H9 (cell line): Measurements from ENCODE around the gene RETREG3. TPM values are rescaled to one million over a fixed set of nuclear protein-coding genes. Genes with fewer than 3 reads are reported as not detected.

Experiments used
- DNase-seq: peaks from one replicate; pipeline ENCODE4 v3.0.0-alpha.2; 2017
- H2AFZ ChIP-seq: one replicate; pipeline ENCODE4 v1.6.1; 2013; ENCODE audit warnings: mild to moderate bottlenecking, low read length, control low read depth, moderate library complexity
- H2AK5ac ChIP-seq: 2 replicates; pipeline ENCODE4 v1.6.1; 2013; ENCODE audit warnings: low read length, control low read depth, mixed read lengths; ENCODE audit not compliant: insufficient read length
- H2BK120ac ChIP-seq: one replicate; pipeline ENCODE4 v1.6.1; 2013; ENCODE audit warnings: low read depth, mild to moderate bottlenecking, low read length, control low read depth, inconsistent platforms; ENCODE audit not compliant: poor library complexity, severe bottlenecking
- H2BK12ac ChIP-seq: 2 replicates; pipeline ENCODE4 v1.6.1; 2013; ENCODE audit warnings: low read length, control low read depth, mixed read lengths, low read depth; ENCODE audit not compliant: insufficient read length
- H2BK15ac ChIP-seq: 2 replicates; pipeline ENCODE4 v1.6.1; 2013; ENCODE audit warnings: low read depth, low read length, control low read depth
- H2BK20ac ChIP-seq: one replicate; pipeline ENCODE4 v1.6.1; 2013; ENCODE audit warnings: low read depth, mild to moderate bottlenecking, low read length, control low read depth, inconsistent platforms; ENCODE audit not compliant: poor library complexity, severe bottlenecking
- H2BK5ac ChIP-seq: 2 replicates; pipeline ENCODE4 v1.6.1; 2013; ENCODE audit warnings: low read length, control low read depth, mixed read lengths; ENCODE audit not compliant: insufficient read length
- H3K14ac ChIP-seq: 2 replicates; pipeline ENCODE4 v1.6.1; 2013; ENCODE audit warnings: low read length, control low read depth; ENCODE audit not compliant: insufficient read depth
- H3K18ac ChIP-seq: 2 replicates; pipeline ENCODE4 v1.6.1; 2013; ENCODE audit warnings: low read depth, mild to moderate bottlenecking, mixed read lengths, low read length, control low read depth; ENCODE audit not compliant: insufficient read length
- H3K23ac ChIP-seq: 2 replicates; pipeline ENCODE4 v1.6.1; 2013; ENCODE audit warnings: low read length, control low read depth, mixed read lengths, low read depth; ENCODE audit not compliant: insufficient read length
- H3K23me2 ChIP-seq: 2 replicates; pipeline ENCODE4 v1.6.1; 2013; ENCODE audit warnings: low read depth, mild to moderate bottlenecking, mixed read lengths, low read length, control low read depth; ENCODE audit not compliant: insufficient read length, poor library complexity, severe bottlenecking
- H3K27ac ChIP-seq: 2 replicates; pipeline ENCODE4 v1.5.1; 2013; ENCODE audit warnings: low read length, control low read depth, mixed read lengths, low read depth; ENCODE audit not compliant: insufficient read length
- H3K27me3 ChIP-seq: 2 replicates; pipeline ENCODE4 v1.6.1; 2013; ENCODE audit warnings: low read length, control low read depth, inconsistent platforms; ENCODE audit not compliant: insufficient read depth
- H3K4ac ChIP-seq: 2 replicates; pipeline ENCODE4 v1.6.1; 2013; ENCODE audit warnings: low read depth, mild to moderate bottlenecking, control low read depth, inconsistent platforms, low read length, moderate library complexity
- H3K4me1 ChIP-seq: 2 replicates; pipeline ENCODE4 v1.6.1; 2013; ENCODE audit warnings: low read length, control low read depth, inconsistent platforms; ENCODE audit not compliant: insufficient read depth
- H3K4me2 ChIP-seq: 2 replicates; pipeline ENCODE4 v1.6.1; 2013; ENCODE audit warnings: low read length, control low read depth, mixed read lengths; ENCODE audit not compliant: insufficient read length, insufficient read depth
- H3K56ac ChIP-seq: 2 replicates; pipeline ENCODE4 v1.6.1; 2013; ENCODE audit warnings: low read depth, mild to moderate bottlenecking, mixed read lengths, low read length, control low read depth; ENCODE audit not compliant: insufficient read length
- H3K79me1 ChIP-seq: 2 replicates; pipeline ENCODE4 v1.6.1; 2013; ENCODE audit warnings: low read depth, mild to moderate bottlenecking, moderate library complexity, low read length, control low read depth, inconsistent platforms; ENCODE audit not compliant: insufficient read depth, poor library complexity, severe bottlenecking
- H3K79me2 ChIP-seq: 2 replicates; pipeline ENCODE4 v1.6.1; 2013; ENCODE audit warnings: low read length, control low read depth, inconsistent platforms; ENCODE audit not compliant: insufficient read depth
- H3K9ac ChIP-seq: 2 replicates; pipeline ENCODE4 v1.6.1; 2013; ENCODE audit warnings: low read length, control low read depth, mixed read lengths; ENCODE audit not compliant: insufficient read length; ENCODE audit errors: extremely low read depth
- H3K9me3 ChIP-seq: one replicate; pipeline ENCODE4 v1.6.1; 2013; ENCODE audit warnings: low read depth, low read length, inconsistent platforms; ENCODE audit not compliant: control insufficient read depth
- H3T11ph ChIP-seq: one replicate; pipeline ENCODE4 v1.6.1; 2013; ENCODE audit warnings: mild to moderate bottlenecking, low read length, control low read depth, inconsistent platforms
- H4K20me1 ChIP-seq: one replicate; pipeline ENCODE4 v1.6.1; 2013; ENCODE audit not compliant: control insufficient read depth, insufficient read length, insufficient read depth
- H4K5ac ChIP-seq: 2 replicates; pipeline ENCODE4 v1.6.1; 2013; ENCODE audit warnings: low read depth, mild to moderate bottlenecking, mixed read lengths, low read length, control low read depth; ENCODE audit not compliant: insufficient read length
- H4K8ac ChIP-seq: replicated peaks from 2 replicates; pipeline ENCODE4 v1.6.1; 2013; ENCODE audit warnings: low read length, control low read depth, mixed read lengths, low read depth; ENCODE audit not compliant: insufficient read length
- H4K91ac ChIP-seq: 2 replicates; pipeline ENCODE4 v1.6.1; 2013; ENCODE audit warnings: low read depth, mild to moderate bottlenecking, moderate library complexity, mixed read lengths, low read length, control low read depth; ENCODE audit not compliant: insufficient read length
- H3K27ac Mint-ChIP-seq, 3 experiments: 2 replicates in 2 of 3; 3 replicates in 1 of 3; pipeline ENCODE4 v1.8.0; 2020 to 2021; ENCODE audit warnings: mixed read lengths in 3 of 3, mild to moderate bottlenecking in 1 of 3, moderate library complexity in 1 of 3
- H3K27me3 Mint-ChIP-seq: 2 replicates; pipeline ENCODE4 v1.8.0; 2021; ENCODE audit warnings: low read depth, mild to moderate bottlenecking, moderate library complexity, mixed read lengths
- H3K36me3 Mint-ChIP-seq, 3 experiments: 2 replicates in 2 of 3; 3 replicates in 1 of 3; pipeline ENCODE4 v1.8.0; 2020 to 2021; ENCODE audit warnings: low read depth in 3 of 3, mixed read lengths in 3 of 3; ENCODE audit not compliant: insufficient read depth in 1 of 3
- H3K4me1 Mint-ChIP-seq, 2 experiments: 2 replicates each; pipeline ENCODE4 v1.8.0; 2020; ENCODE audit warnings: mixed read lengths in 2 of 2
- H3K4me3 Mint-ChIP-seq, 2 experiments: 2 replicates in 1 of 2; 3 replicates in 1 of 2; pipeline ENCODE4 v1.8.0; 2020 to 2021; ENCODE audit warnings: mild to moderate bottlenecking in 2 of 2, mixed read lengths in 2 of 2, moderate library complexity in 1 of 2
- H3K9me3 Mint-ChIP-seq, 2 experiments: 2 replicates in 1 of 2; 3 replicates in 1 of 2; pipeline ENCODE4 v1.8.0; 2020; ENCODE audit warnings: mild to moderate bottlenecking in 2 of 2, mixed read lengths in 2 of 2, moderate library complexity in 1 of 2
- WGBS: extraction: QIAGEN DNeasy Blood & Tissue Kit; methylation state at CpG from one replicate; pipeline ENCODE4 v1.1.7; 2013; ENCODE audit warnings: missing lambda C conversion rate, low lambda C conversion rate, mixed read lengths; ENCODE audit not compliant: insufficient read length; ENCODE audit errors: extremely low coverage; 5-methylcytosine and 5-hydroxymethylcytosine counted together
- total RNA-seq: library from RNA; stranded (reverse); gene quantifications from 2 replicates; pipeline ENCODE4 v1.2.1, GENCODE V29; 2021
- TF ChIP-seq, protein P1 (sequence below): fragments of 200-600 bp; sonication (generic); conservative IDR thresholded peaks from 3 replicates; pipeline ENCODE4 v1.8.0; 2021; ENCODE audit warnings: antibody characterized with exemption, mild to moderate bottlenecking

The RETREG3 gene
- total RNA-seq, 1 experiment from 2014 or later = 47.3 TPM

DNA sequence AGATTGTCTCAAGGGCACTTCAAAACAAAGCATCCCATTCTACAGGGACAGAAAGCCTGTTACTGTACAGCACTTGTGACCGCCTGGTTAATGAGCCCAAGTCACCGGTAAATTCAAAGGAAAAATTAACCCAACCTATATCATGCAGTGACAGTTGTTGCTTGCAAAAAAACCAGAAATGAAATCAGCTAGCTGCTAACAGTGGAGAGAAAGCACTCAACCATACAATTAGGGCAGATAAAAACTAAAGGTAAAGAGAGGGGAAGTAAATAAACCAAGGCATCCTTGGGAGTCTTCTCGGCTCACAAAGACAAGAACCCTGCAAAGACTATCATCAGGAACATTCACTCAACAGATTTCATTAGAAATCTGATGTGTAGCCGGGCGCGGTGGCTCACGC lies 5.9 kb downstream of the RETREG3 start:
- Histone ChIP-seq H3K4me2 (no peak overlapping the region), H3K18ac (no peak overlapping the region), H3K23me2 (peaks cover 3% of the 10 kb centered on the region), H4K5ac (no peak overlapping the region), H3K56ac (no peak overlapping the region), H4K91ac (no peak overlapping the region), H2BK15ac (no peak overlapping the region), H2BK120ac (no peak overlapping the region), H3K4ac (no peak overlapping the region), H3K9ac (no peak overlapping the region), H2AK5ac (no peak overlapping the region), H4K8ac (no peak overlapping the region), H3K14ac (no peak overlapping the region), H2BK5ac (no peak overlapping the region), H2AFZ (no peak overlapping the region), H4K20me1 (no peaks in the 10 kb centered on the region), H3T11ph (no peak overlapping the region), H3K27me3 (no peaks in the 10 kb centered on the region), H3K4me1 (no peaks in the 10 kb centered on the region), H2BK12ac (no peak overlapping the region), H3K79me2 (peaks cover 8% of the 10 kb centered on the region; the same call in 1 of the 2 replicates), H3K79me1 (no peaks in the 10 kb centered on the region), H3K9me3 (no peaks in the 10 kb centered on the region), H2BK20ac (no peak overlapping the region), H3K27ac (no peak overlapping the region), H3K23ac (no peak overlapping the region)
- Mint-ChIP-seq H3K4me3 (no peak overlapping the region), H3K4me1 (peaks cover 8 to 9% of the 10 kb centered on the region in 2 experiments), H3K36me3 (peaks cover 0 to 5% (median 0%) of the 10 kb centered on the region in 3 experiments; a peak in 1 of 7 replicates), H3K27ac (0 out of 7 replicates have a peak overlapping the region, but pooled peaks of 1 of the 3 experiments have one; percentile 30), H3K9me3 (no peaks in the 10 kb centered on the region), H3K27me3 (no peaks in the 10 kb centered on the region)
- TF ChIP-seq, protein P1, sequence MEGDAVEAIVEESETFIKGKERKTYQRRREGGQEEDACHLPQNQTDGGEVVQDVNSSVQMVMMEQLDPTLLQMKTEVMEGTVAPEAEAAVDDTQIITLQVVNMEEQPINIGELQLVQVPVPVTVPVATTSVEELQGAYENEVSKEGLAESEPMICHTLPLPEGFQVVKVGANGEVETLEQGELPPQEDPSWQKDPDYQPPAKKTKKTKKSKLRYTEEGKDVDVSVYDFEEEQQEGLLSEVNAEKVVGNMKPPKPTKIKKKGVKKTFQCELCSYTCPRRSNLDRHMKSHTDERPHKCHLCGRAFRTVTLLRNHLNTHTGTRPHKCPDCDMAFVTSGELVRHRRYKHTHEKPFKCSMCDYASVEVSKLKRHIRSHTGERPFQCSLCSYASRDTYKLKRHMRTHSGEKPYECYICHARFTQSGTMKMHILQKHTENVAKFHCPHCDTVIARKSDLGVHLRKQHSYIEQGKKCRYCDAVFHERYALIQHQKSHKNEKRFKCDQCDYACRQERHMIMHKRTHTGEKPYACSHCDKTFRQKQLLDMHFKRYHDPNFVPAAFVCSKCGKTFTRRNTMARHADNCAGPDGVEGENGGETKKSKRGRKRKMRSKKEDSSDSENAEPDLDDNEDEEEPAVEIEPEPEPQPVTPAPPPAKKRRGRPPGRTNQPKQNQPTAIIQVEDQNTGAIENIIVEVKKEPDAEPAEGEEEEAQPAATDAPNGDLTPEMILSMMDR = no peak
- DNase-seq = no peak
- WGBS = no CpG with 5 or more reads among the region's 7 CpGs
